Lower lobe of right lung (tissue), 2 donors: ENCODE results near the gene GPR37. TPM values are rescaled to one million over a fixed set of nuclear protein-coding genes. Genes with fewer than 3 reads are reported as not detected.

Experiments used
- ATAC-seq, 2 donors: fragments of 200-7000 bp; cut with Tn5 transposase; one replicate each; pipeline ENCODE4 v1.9.1; 2020 to 2022; ENCODE audit warnings: mild to moderate bottlenecking in 2 of 2, moderate library complexity in 2 of 2
- DNase-seq: peaks from one replicate; pipeline ENCODE4 v3.0.0-alpha.2; 2020
- H3K27ac ChIP-seq: fragments of 200-600 bp; one replicate; pipeline ENCODE4 v1.8.0; 2022
- H3K27me3 ChIP-seq: fragments of 200-600 bp; one replicate; pipeline ENCODE4 v1.8.0; 2022; ENCODE audit warnings: low read depth
- H3K36me3 ChIP-seq: fragments of 200-600 bp; one replicate; pipeline ENCODE4 v1.8.0; 2022; ENCODE audit warnings: mild to moderate bottlenecking
- H3K4me1 ChIP-seq: fragments of 200-600 bp; one replicate; pipeline ENCODE4 v1.8.0; 2022
- H3K4me3 ChIP-seq: fragments of 200-600 bp; one replicate; pipeline ENCODE4 v1.8.0; 2022; ENCODE audit warnings: mild to moderate bottlenecking
- H3K9me3 ChIP-seq: fragments of 200-600 bp; one replicate; pipeline ENCODE4 v1.8.0; 2022
- CTCF ChIP-seq: fragments of 200-600 bp; IDR thresholded peaks from one replicate; pipeline ENCODE4 v1.8.0; 2022; ENCODE audit warnings: antibody characterized with exemption, mild to moderate bottlenecking
- intact Hi-C: fragments of 100-400 bp; cut with DNase I; formaldehyde crosslinking; loops from one replicate; pipeline ENCODE4 v1.11.0; 2022
- total RNA-seq: library from RNA; stranded (reverse); fragmentation: NEBNext Ultra II Directional; extraction: Animal tissue kit (Norgen Biotek cat#: 25700); gene quantifications from one replicate; pipeline ENCODE4 v1.2.1, GENCODE V29; 2021
- donor health status: DM: no; HTN: yes; CAD: no; lungs with severe emphysema.

The GPR37 gene
- total RNA-seq, 1 donor from 2014 or later = 0.59 TPM

DNA sequence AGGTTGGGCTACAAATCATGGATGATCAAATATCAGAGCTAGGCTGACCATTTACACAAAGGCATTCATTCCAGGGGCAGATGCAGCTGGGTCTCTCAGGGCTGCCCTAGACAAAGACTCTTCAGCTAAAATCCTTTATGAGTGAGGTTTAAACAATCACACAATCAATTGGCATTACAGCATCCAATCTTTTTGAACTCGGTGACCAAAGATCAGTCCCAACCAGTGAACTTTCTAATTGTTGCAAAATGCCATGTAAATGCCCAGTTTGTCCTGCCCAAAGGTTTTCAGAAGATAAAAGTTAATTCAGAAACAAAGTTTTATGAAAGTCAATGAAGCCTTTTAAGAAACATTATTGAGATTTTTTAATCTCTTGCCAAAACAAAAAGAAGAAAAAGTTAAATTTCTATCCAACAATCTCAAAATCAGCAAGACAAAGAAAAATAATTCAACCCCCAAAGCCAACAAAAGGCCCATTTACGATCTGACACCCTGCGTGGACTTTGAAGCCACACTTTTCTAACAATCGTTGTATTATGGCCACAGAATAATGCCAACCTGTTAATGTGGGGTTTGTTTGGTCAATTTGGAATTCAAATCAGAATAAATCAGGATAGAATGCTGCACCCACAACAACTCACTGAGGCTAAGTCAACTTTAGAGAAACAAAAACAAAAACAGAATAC is 40.9 kb downstream of the GPR37 start:
- no peaks in the 10 kb centered on the region for H3K27me3 ChIP-seq
- H3K27ac ChIP-seq = no peak overlapping the region
- intact Hi-C loops = no loop called here
- H3K4me1 ChIP-seq = no peaks in the 10 kb centered on the region
- no peaks in the 10 kb centered on the region for H3K36me3 ChIP-seq
- TF ChIP-seq CTCF = no peak
- ATAC-seq (no peak), DNase-seq (no peak)
- H3K9me3 ChIP-seq = no peaks in the 10 kb centered on the region
- H3K4me3 ChIP-seq = no peak overlapping the region

DNA sequence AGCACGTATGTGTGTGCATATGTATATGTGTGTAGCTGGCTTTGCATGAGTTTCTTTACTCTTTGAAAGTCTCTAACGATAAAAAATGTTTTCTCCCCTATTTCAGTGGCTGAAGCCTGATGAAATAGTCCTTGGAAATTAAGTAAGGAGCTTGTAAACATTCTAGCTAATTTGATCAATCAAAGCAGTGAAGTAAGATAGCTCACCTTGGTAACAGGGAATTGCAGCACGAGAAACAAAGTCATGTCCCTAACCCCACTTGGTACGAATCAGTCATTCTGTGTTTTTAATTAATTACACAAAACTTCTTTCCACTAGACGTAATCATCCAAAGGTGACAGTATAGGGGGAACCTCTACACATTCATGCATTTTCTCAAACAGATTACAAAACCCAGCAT is 41.5 kb downstream of the GPR37 start:
- no peaks in the 10 kb centered on the region for H3K4me1 ChIP-seq
- no peaks in the 10 kb centered on the region for H3K27me3 ChIP-seq
- no peak for TF ChIP-seq CTCF
- H3K27ac ChIP-seq = no peak overlapping the region
- intact Hi-C loops = no loop called here
- H3K4me3 ChIP-seq = no peak overlapping the region
- ATAC-seq = no peak
- no peak for DNase-seq
- H3K36me3 ChIP-seq = no peaks in the 10 kb centered on the region
- H3K9me3 ChIP-seq = no peaks in the 10 kb centered on the region

- Histone ChIP-seq H3K9me3 (no peaks in the 10 kb centered on the region), H3K4me1 (no peaks in the 10 kb centered on the region), H3K27me3 (no peaks in the 10 kb centered on the region), H3K36me3 (no peaks in the 10 kb centered on the region), H3K4me3 (no peak overlapping the region), H3K27ac (no peak overlapping the region)
- DNase-seq (no peak), ATAC-seq (no peak)
- TF ChIP-seq CTCF = no peak
- intact Hi-C loops = no loop called here
Measured at GRCh38 chr7:124723012-124723411, 42.6 kb downstream of the GPR37 start.

- DNase-seq = no peak
- Histone ChIP-seq H3K36me3 (no peaks in the 10 kb centered on the region), H3K9me3 (no peaks in the 10 kb centered on the region), H3K4me1 (no peaks in the 10 kb centered on the region), H3K27me3 (no peaks in the 10 kb centered on the region), H3K27ac (no peak overlapping the region), H3K4me3 (no peak overlapping the region)
- TF ChIP-seq CTCF = no peak
- ATAC-seq = no peak
- intact Hi-C loops = no loop called here
Measured at GRCh38 chr7:124722292-124722691, 43.3 kb downstream of the GPR37 start.

GRCh38 chr7:124720195-124720594 is 45.4 kb downstream of the GPR37 start:
- DNase-seq (no peak), ATAC-seq (peak in 1 of 2 donors; percentile 32)
- Histone ChIP-seq H3K4me1 (no peaks in the 10 kb centered on the region), H3K36me3 (no peaks in the 10 kb centered on the region), H3K27ac (no peak overlapping the region), H3K4me3 (no peak overlapping the region), H3K27me3 (no peaks in the 10 kb centered on the region), H3K9me3 (no peaks in the 10 kb centered on the region)
- intact Hi-C loops = no loop called here
- TF ChIP-seq CTCF = no peak
